Activated CD8-positive, alpha-beta memory T cell treated with anti-CD3 and anti-CD28 coated beads for 48 hours (primary cell): Measurements from ENCODE around the gene RGS10.
"Not testable (repeated sequence)": the region's sequence is repeated elsewhere in the genome, so short reads cannot be mapped to it uniquely, and the experiment has no call there.

Experiments
- DNase-seq, 3 experiments: peaks; one replicate each; pipeline ENCODE4 v3.0.0-alpha.2; 2020; ENCODE audit warnings: low read depth in 2 of 3, low spot score in 2 of 3

RGS10 gene

DNA sequence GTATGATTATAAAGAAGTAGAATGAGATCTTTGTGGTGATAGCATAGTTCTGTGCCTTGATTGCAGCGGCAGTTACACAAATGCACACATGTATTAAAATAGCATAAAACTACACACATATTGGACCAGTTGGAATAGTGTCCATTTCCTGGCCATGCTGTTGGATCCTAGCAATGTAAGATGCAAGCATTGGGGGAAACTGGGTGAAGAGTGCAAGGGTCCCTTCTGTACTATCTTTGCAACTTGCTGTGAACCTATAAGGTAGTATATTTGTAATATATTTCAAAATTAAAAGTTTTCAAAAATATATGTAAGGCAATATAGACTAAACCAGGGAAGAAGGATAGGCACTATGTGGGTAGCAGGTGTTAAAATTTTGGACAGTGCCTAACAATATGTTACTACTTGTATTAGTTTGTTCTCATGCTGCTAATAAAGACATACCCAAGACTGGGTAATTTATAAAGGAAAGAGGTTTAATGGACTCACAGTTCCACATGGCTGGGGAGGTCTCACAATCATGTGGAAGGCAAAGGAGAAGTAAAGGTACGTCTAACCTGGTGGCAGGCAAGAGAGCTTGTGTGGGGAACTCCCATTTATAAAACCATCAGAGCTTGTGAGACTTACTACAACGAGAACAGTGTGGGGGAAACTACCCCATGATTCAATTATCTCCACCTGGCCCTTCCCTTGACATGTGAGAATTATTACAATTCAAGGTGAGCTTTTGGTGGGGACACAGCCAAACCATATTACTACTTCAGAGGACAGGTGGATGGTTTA is 71.4 kb downstream of the RGS10 start:
- DNase-seq = no peak

GRCh38 chr10:119469846-119470245 is 72.7 kb downstream of the RGS10 start:
- no peak for DNase-seq

GRCh38 chr10:119469325-119469707 is 73.2 kb downstream of the RGS10 start:
- no peak for DNase-seq

- no peak for DNase-seq
Observed at GRCh38 chr10:119468542-119469324, 73.8 kb downstream of the RGS10 start.

- DNase-seq = peak in 1 of 3 experiments; percentile 18
Observed at GRCh38 chr10:119466655-119467054, 75.9 kb downstream of the RGS10 start.

- DNase-seq = no peak
Observed at GRCh38 chr10:119466076-119466475, 76.4 kb downstream of the RGS10 start.

DNA sequence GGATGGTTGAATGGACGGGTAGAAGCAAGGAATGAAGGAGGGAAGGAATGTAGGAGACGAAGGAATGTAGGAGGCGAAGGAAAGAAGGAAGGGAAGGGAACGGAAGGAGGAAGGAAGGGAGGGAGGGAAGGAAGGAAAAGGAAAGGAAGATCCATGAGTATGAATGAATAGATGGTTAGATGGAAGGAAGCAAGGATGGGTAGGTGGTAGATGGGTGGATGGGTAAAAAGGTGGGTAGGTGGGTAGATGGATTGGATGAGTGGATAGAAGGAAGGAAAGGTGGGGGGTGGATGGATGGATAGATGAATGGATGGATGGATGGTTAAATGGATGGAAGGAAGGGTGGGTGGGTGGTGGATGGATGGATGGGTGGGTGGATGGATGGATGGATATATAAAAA is 77.4 kb downstream of the RGS10 start:
- DNase-seq = no peak

DNA sequence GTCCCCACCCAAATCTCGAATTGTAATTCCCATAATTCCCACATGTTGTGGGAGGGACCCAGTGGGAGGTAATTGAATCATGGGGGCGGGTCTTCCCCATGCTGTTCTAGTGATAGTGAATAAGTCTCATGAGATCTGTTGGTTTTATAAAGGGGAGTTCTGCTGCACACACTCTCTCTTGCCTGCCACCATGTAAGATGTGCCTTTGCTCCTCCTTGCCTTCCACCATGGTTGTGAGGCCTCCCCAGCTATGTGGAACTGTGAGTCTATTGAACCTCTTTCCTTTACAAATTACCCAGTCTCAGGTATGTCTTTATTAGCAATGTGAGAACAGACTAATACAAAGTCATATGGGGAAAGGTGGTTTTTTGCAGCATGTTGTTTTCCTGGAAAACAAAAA is 79.3 kb downstream of the RGS10 start:
- DNase-seq = not testable (repeated sequence)

- no peak for DNase-seq
Observed at GRCh38 chr10:119462773-119463172, 79.7 kb downstream of the RGS10 start.

DNA sequence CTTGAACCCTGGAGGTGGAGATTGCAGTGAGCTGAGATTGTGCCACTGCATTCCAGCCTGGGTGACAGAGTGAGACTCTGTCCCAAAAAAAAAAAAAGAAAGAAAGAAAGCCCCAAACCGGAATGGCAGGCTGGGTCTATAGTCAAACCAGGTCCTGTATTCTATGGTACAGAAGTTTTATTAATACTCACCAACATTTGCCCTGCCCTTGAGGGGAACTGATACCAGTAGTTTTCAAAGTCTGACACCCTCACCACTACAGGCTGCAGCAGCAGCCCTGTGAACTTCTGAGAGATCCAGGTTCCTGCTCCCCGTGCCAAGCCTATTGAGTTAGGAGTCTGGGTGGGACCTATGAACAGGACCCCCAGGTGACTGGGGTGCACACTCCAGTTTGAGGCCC is 80.6 kb downstream of the RGS10 start:
- DNase-seq = no peak

- DNase-seq = no peak
Observed at GRCh38 chr10:119461380-119461779, 81.1 kb downstream of the RGS10 start.

DNA sequence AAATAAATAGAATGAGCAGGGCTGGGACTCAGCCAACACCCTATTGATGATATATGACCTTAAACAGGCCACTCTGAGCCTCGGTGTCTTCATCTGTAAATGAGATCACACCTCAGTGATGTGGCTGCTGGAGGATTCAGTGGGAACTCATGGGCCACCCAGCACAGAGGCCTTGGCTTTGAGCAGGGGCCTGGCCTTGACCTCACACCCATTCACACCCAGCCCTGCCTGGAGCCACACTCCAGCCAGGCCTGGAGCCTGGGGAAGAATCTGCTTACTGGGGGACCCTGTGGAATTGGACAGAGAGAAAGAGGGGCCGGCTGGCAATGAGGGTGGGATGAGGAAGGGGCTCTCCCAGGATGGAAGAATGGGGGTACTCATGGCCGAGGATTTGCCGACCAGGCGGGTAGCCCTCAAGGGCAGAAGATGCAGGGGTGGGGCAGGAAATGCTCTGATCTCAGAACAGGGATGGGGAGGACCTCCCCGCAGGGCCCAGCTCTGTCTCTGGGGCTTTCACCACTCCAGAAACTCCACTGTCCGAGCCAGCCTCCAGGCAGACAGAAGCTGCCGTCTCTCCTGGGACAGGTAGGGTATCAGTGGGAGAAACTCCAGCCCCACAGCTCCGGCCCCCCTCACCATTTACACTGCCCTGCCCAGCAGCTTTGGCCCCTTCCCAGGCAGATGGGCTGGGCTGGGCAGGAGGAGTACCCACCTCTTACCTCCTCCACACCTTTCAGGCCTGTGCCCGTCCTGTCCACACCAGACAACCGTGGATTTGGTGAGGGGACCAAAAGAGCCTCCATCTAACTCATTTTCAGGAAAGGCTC is 81.9 kb downstream of the RGS10 start:
- DNase-seq = no peak

- no peak for DNase-seq
Observed at GRCh38 chr10:119459681-119460340, 82.7 kb downstream of the RGS10 start.

DNA sequence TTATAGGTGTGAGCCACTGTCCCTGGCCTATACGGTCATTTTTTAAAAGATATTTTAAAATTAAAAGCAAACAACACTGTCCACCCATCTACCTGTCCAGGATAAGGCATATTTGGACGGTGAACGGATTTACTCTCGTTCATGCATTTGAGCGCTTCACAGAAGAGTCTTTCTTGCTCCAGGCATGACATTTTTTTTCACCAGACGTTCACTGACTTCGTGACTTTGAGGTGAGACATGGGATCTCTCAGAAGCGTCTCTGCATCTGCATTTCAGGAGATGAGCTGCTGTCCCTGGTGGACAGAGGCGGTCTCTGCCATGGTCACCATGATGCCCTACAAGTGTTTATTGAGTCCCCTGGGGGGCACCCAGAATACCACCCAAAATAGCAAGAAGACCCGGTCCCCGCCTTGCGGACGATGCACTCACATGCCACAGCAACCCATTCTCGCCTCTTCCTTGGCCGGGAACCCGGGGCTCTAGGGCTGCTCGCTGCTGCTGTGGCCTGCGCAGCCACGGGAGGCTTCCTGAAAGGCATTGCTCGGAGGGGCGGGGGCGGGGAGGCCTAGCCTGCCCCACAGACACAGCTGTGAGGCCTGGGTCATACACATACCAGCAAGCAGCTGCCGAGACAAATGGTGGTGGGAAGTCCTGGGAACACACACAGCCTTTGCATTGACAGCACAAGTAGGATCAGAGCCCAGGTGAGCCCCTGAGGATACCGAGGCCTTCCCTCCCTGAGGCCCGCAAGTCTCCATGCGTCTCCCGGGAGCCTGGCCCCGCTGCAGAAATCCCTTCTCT is 84.4 kb downstream of the RGS10 start:
- no peak for DNase-seq

DNA sequence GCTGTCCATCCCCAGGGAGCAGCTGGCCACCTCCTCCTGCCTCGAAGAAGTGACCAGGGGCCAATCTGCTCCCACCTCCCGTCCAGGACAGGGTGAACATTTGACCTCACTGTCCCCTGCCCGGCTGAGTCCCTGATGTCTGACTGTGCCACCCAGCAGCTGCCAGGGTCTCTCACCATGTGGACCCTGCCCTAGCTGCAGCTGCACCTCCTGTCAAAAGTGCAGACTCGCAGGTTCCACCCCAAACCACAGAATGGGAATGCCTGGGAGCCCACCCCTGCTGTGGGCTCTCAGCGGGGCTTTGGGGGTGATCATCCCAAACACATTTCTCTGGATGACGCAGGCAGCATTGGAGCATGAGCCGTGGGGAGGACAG is 86.1 kb downstream of the RGS10 start:
- DNase-seq = no peak

GRCh38 chr10:119455609-119456434 is 86.7 kb downstream of the RGS10 start:
- DNase-seq = no peak

DNA sequence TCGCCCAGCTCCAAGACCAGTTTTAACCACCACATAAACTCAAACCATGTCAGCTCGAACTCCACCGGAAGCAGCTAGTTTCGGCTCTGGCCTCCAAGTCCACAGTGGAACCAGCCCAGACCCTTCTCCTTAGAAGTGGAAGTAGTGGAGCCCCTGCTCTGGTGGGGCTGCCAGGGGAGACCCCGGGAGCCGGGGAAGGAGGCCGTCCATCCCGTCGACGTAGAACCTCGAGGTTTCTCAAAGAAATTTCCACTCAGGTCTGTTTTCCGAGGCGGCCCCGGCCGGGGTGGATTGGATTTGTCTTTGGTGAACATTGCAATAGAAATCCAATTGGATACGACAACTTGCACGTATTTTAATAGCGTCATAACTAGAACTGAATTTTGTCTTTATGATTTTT is 87.5 kb downstream of the RGS10 start:
- DNase-seq = no peak

- no peak for DNase-seq
Observed at GRCh38 chr10:119454316-119454715, 88.2 kb downstream of the RGS10 start.

- no peak for DNase-seq
Observed at GRCh38 chr10:119453313-119453712, 89.2 kb downstream of the RGS10 start.

- no peak for DNase-seq
Observed at GRCh38 chr10:119452396-119452795, 90.1 kb downstream of the RGS10 start.
